ENCODE results near the gene SLC39A5.
"Not testable (repeated sequence)": the region's sequence is repeated elsewhere in the genome, so short reads cannot be mapped to it uniquely, and the experiment has no call there.

The SLC39A5 gene

DNA sequence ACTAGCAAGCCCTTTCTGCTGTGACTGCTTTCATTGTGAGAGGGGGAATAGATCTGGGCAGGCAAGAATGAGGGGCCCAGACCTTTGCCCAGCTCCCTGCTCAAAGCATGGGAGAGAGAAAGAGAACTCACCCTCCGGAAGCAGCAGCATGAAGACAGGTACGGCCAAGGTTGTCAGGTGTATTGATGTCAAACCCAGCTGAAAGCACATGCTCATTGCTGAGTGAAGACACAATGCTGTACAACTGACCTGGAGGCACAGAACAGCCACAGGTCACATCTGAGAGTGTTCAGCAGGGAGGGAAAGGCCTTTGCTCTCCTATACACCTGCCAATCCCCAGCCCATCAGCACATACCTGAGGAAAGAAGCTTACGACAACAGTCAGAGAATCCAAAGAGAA lies 22.8 kb downstream of the SLC39A5 start:
- no peak for DNase-seq

DNA sequence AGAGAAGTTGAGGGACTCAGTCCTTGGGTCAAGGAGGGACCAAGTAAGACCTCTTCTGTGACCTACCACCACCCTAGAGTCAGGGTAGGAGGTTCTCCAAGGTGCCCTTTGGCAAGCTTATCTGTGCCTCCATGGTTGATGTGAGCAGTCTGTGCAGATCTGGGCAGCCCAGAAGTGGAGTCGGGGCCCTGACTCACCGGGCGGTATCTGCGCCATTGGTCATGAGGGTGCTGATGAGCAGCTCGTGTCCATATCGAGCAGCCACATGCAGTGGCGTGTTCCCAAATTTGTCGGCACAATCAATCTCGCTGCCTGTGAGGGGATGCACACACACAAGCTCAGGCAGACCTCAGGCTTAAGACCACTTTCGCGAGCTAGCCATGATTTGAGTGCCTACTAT lies 23.2 kb downstream of the SLC39A5 start:
- DNase-seq, result no peak

DNA sequence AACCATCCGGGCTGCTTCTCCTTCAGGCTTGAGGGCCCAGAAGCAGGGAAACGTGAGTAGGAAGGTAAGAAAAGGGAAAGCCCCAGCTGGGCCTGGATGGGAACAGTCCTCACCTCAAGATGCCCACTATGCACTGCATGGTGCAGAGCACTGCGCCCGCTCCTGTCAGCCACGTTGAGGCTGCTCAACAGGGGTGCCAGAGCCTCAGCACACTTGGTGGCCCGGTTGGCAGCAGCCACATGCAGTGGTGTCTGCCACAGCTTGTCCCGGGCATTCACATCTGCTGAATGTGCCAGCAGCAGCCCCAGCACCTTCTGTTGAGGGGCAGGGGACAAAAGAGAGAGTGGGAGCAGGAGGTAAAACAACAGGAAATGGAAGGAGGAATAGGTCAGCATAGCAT lies 25.8 kb downstream of the SLC39A5 start:
- DNase-seq, result no peak

DNA sequence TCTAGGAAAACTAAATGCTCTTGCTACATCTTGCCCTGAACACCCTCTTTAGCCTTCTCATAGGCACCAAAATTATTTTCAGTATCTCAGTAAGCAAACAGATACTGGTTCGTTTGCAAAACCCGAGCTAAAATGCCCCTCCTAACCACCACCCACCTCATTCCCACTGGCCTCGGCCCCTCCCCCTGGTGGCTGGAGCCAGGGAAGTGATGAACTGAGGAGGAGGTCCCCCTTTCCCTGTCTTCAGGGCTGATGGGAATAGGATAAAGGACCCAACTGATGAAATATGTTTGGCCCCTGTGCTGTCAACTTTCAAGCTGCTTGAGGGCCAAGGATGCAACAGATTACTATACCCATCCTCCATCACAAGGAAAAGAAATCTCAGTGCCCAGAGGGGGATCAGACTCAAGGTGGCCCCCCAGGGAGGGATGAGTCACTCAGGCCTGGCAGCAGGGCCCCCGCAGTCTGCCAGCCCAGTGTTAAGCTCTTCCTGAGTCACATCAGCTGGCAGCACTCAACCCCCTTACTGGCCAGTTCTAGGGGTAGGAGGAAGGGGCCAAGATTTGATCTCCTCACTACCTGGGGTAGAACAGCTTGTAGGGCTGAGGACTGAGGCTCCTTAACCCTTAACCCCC lies 26.6 kb downstream of the SLC39A5 start:
- DNase-seq, result no peak

DNA sequence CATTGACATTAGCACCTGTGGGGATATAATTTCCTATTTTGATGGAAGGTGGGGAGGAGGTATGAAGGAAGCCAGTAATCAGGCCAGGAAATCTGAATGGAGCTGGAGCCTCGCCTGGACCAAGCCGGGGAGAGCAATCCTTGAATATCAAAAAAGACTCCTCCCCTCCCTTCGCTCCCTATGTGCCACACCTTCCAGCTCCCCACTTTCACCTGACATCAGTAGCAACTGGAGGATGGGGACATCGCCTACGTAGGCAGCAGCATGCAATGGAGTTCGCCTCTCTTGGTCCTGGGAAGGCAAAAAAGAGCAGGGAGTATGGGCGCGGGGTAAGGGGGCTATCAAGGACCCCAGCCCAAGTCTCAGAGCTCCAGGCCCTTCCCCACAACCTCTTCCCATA lies 27.2 kb downstream of the SLC39A5 start:
- no peak for DNase-seq

DNA sequence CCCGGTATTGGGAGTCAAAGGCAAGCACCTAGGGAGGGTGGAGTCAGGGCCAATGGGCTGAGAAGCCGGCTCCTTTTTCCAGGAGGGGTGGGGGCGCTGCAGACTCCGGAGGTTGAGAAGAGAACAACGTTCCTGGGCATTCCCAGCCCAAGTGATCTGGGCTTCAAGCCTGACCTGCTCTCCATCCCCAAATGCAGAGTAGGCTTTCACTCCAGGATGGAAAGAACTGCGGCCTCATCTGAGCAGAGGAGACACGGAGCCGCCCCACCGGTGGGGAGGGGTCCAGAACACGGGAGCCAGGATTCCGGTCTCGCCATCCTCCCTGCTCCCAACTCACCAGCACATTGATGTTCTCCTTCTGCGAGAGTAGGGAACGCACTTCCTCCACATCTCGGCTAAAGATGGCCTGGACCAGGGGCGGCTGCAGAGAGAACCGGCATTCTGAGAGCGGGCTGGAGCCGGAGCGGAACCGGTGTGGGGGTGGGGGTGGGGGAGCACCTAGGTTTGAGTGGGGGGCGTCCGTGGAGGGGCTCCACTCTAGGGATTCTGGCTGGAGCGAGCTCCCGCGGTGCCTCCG lies 27.7 kb downstream of the SLC39A5 start:
- no peak for DNase-seq

DNA sequence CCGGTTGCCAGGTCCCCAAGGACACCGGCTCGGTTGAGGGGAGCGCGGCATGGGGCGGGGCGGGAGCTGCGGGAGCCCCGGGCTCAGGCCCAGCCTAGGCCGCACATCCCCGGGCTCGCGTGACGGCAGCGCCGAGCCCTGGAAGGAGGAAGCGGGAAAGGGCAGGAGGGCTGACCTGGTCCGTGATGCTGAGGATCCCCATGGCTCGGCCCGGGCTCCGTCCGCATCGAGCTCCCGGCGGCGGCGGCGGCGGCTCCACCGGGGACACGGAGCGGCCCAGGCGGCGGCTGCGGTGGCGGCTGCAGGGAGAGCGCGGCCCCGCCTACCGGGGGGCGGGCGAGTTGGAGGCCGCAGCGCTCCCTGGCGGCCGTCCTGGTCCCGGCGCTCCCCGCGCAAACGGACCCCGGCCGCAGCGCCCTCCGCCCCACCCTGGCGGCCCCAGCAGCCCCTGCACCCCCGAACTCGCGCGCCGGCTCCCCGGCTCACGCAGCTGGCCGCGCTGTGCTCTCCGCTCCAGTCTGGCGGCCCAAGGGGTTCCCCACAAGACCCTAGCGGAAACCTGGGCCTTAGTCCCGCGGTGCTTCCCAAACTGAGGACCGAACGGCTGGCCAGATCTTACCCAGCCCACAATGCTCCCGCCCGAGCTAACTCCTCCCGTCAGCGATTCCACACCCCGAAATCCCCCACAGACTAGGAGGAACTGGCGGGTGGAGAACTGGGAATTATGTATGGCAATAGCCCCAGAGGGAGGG lies 28.4 kb downstream of the SLC39A5 start, which contains the start of gene ANKRD52:
ANKRD52 (minus strand) TSS at position 317 of the 752 bp plus-strand sequence; CDS start at position 202, 115 bp downstream.
- peak; percentile 17 for DNase-seq

DNA sequence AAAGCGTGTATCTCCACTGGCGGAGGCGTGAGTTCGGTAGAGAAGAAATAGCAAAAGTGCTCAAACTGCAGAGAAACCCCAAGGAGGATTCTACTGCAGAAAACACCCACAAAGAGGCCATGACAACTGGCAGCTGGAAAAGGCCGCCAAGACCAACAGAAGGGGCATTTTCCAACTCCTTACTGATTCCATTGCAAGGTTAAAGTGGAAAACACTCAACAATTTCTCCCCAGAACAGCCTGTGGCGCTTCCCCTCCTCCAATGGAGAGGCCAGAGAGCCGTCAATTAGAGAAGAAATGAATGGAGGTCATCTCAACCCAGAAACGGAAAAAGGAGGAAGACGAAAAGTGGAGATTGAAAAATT lies 29.0 kb downstream of the SLC39A5 start:
- no peak for DNase-seq

DNA sequence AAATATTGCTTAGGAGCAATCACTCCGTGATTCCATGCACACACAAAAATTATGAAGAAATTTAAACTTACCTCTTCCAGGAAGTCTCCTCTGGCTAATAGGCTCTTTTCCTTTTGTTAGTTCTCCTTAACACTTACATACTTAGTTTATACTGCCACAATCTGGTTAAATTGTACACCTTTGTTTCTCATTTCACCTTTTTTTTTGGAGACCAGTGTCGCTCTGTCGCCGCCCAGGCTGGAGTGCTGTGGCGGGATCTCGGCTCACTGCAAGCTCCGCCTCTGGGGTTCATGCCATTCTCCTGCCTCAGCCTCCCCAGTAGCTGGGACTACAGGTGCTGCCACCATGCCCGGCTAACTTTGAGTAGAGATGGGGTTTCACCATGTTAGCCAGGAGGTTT lies 30.5 kb downstream of the SLC39A5 start:
- DNase-seq, result no peak

DNA sequence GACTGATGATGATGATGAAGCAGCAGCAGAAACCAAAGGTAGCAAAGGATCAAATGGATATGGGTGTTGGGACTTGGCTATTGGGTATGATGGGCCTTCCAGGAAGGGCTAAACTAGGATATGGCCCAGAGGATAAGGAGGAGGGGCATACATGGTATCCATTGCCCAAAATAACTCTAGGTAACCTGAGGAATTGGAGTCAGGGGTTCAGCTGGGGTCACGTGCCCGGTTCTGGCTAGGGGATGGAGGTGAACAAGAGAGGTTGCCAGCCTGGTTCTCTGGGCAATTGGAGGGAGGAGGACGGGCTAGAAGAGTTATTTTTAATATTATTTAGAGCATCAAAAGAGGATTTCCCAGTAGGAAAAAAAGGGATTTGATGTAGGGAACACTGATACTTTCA lies 31.1 kb downstream of the SLC39A5 start:
- no peak for DNase-seq

DNA sequence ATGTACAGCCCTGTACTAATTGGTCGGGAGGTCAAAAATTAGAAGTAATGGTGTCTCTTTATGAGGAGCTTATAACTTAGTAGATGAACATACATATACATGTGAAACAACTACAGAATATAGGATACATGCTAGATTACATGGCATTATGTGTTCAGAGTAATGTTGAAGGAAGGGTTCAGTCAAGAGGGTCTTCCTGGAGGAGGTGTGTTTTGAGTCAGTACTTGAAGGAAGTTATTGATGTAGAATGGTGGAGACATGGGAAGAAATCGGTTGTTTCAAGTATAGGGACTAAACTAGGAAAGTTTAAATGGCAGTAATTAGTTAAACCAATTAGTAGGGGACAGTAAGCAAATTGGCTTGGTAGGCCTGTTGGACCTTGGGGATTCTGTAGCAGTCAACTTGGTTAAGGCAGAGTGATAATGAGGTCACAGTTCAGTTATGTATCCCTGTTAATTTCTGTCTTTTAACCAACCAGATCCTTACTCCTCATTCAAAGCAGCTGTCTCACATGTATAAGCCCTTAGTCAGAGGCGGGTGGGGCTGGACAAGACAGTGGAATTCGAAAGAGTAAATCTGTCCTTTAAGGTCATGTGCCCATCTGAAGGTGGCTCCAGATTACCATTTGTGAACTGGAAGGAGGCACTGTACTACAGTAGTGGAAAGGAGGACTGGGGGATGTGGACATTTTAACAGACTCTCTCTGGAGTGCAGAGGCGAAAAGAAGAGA lies 31.8 kb downstream of the SLC39A5 start:
- DNase-seq, result no peak

DNA sequence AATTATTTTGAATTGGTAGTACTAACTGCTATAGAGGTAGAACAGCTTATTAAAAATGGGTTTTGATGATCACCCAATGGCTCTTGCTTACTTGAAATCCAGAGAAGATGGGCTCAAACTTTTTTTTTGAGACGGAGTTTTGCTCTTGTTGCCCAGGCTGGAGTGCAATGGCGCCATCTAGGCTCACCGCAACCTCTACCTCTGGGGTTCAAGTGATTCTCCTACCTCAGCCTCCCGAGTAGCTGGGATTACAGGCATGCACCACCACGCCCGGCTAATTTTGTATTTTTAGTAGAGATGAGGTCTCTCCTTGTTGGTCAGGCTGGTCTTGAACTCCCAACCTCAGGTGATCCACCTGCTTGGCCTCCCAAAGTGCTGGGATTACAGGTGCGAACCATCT lies 33.1 kb downstream of the SLC39A5 start:
- DNase-seq, result not testable (repeated sequence)

DNA sequence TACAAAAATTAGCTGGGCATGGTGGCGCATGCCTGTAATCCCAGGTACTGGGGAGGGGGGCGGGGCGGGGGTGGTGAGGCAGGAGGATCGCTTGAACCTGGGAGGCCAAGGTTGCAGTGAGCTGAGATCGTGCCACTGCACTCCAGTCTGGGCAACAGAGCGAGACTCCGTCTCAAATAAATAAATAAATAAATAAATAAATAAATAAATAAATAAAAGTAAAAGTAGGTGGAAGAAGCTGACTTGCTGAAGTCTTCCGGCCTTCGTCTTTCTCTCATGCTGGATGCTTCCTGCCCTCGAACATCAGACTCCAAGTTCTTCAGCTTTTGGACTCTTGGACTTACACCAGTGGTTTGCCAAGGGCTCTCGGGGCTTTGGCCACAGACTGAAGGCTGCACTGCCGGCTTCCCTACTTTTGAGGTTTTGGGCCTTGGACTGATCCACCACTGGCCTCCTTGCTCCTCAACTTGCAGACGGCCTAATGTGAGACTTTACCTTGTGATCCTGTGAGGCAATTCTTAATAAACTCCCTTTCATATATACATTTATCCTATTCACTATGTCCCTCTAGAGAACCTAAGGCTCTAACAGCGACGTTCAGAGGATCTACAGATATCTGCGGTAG lies 36.3 kb downstream of the SLC39A5 start:
- DNase-seq, result not testable (repeated sequence)

DNA sequence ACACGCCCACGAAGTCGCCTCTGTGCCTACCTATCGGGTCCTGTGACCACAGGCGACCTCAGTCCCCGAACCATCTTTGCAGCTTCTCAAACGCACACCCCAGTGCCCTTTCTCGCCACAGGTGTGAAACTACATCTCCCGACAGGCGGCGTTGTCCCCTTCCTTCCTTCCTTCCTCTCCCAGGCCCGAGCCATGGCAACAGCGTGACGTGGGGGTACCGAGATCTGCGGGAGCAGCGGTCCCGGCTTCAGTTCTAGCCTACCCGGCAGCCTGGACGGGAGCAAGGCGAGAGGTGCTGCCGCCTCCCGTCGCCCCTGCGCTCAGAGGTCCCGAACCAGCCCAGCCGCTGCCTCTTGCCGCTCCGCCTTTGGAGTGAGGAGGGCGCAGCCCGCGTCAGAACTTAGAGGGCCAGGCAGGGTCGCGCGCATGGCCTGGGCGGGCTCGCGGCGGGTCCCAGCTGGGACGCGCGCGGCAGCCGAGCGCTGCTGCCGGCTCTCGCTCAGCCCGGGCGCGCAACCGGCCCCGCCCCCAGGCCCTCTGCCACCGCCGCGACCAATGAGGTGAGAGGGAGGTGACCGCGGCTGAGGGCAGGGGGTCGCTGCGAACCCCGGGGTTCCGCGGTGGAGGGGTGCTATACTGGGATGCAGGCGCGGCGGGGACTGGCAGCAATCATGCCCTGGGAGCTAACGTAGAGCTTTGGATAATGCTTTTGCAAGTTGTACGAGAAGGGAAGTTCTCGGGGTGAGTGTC lies 37.0 kb downstream of the SLC39A5 start, which contains the start of gene COQ10A:
COQ10A (plus strand) TSS at position 250 of the 750 bp plus-strand sequence; CDS start at position 427, 177 bp downstream.
- peak; percentile 63 for DNase-seq

DNA sequence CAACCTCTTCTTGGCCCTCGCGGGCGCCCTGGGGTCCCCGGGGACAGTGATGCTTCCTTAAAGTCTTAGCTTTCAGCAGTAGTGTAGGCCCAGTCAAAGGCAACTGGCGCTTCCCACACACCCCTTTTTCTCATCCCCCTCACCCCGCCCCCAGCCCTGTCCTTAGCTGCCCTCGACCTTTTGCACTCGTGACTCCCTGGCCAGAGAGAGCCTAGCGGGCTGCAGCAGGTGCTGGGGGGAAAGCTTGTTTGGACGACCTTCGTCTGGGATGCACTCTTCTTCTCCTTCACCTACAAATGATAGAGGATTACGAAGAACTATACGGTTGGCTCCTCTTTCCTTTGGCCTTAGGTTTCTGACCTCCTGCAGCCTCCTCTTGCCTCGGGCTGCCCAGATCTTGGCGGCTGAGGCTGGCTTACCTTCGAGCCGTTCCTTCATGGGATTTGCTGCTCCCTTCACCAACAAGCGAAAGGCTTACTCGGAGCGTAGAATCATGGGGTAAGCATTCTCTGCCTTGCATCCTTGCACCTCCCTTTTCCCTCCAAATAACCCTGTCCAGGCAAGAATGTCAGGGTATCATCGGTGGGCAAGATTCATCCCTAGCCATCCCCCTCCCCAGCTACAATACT lies 37.7 kb downstream of the SLC39A5 start:
- no peak for DNase-seq

DNA sequence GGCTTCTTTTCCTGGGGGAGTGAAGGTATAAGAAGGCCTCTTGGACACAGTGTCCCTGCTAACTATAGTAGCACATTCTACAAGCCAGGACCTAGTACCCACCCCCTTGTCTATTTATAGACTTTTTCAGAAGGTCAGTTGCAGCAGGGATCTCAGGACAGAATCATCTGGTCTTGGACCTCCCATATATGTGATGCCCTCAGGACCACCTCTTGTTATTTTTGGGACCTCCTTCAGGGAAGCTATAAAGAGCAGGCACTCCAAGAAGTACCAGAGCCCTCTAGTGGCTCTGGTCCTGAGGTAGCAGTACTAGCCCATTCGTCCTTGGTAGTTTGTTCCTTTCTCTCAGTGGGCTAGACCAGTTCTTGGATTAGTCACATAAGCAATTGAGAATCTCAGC lies 41.2 kb downstream of the SLC39A5 start:
- no peak for DNase-seq

DNA sequence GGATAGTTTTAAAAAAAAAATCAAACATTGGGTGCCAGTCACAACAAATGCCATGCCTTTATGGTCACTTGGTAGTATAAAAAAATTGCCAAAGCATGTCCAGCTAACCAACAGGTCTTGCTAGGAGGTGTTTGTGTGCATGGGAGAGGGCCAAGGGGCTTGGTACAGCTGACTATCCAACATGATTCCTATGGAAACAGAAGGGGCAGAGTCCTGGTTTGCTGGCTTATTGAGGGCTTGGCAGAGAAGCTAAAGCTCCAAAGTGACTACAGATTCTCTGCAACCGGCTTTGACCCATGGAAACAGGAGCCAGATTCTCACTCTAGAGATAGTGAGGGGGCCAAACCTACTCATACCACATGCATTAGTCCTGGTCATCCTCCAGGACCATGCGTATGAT lies 42.6 kb downstream of the SLC39A5 start:
- DNase-seq, result not testable (repeated sequence)

DNA sequence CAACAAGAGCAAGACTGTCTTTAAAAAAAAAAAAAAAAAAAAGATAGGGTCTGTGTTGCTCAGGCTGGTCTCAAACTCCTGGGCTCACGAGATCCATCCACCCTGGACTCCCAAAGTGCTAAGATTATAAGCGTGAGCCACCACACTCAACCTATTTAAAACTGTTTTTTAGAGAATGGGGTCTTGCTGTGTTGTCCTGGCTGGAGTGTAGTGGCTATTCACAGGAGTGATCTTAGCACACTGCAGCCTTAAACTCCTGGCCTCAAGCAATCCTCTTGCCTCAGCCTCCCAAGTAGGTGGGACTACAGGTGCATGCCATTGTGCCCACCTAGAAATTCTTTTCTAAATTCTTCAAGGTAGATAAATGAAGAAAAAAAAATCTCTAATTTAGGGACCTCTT lies 44.4 kb downstream of the SLC39A5 start:
- no peak for DNase-seq

DNA sequence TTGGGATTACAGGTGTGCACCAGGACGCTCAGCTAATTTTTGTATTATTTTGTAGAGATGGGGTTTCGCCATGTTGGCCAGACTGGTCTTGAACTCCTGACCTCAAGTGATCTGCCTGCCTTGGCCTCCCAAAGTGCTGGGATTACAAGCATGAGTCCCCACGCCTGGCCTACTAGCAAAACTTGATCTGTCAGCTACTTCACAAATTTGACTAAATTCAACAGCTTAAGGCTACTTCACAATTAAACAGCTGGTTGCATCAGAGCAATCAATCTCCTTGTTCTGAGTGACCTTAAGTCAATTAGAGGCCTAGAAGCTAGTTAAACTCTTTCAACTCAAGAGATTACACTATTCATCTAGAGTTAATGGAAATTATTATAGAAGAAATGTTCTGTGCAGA lies 49.1 kb downstream of the SLC39A5 start:
- DNase-seq, result no peak

DNA sequence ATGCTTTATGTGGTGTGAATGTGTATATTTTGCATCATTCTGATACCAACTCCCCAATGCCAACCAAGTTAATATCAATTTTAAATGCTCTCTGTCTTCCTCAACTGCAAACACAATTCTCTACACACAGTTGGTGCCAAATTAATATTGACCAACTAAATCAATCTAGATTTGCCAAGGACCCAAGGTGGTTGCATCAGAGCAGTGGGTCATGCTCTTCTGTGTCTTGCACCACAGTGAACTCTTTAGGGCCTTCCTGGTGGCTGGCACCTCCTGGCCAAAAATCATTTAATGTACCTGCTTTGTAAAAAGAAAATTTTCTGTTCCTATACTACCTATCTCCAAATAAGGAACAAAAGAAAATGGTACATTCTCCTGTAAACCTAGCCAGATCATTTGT lies 51.0 kb downstream of the SLC39A5 start:
- DNase-seq, result no peak

DNA sequence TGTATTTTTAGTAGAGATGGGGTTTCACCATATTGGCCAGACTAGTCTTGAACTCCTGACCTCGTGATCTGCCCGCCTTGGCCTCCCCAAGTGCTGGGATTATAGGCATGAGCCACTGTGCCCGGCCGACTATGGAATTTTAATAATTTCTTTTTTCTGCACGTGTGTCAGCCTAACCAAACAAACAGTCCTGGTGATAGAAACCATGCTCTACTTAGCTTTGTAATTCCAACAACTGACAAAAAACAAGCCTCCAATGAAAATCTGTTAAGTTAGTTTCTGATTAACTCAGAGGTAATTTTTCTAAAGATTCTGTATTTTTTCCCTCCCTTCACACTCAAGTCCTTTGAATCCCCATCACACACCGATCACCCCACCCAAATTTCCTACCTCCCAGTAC lies 52.2 kb downstream of the SLC39A5 start:
- DNase-seq, result no peak

DNA sequence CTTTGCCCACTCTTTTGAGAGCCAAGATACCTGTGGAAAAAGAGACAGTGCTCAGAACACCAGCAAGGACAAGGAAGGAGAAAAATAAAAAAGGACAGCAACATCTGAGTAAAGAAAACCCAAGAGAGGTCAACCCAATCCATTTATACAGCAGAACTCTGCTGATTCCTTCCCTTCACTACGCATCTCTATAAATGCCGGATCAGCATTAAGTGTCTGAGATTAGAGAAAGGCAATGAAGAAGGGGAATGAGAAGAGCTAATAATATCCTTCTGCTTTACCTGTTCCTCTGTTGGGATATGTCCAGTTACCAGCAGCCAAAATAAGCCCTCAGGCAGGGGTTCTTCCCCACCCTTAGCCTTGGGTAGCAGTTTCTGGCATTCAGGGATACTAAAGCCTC lies 52.7 kb downstream of the SLC39A5 start:
- no peak for DNase-seq
